ENCODE data around the gene TRPV5.

TRPV5 gene

GRCh38 chr7:142942746-142943145 lies 9.2 kb upstream of the TRPV5 start:
- POLR2A ChIA-PET = no interaction called here
- H3K4me3 ChIP-seq (ENCODE audit: low read depth, low read length) = no peak overlapping the region
- no peak for TF ChIP-seq CTCF (IDR thresholded peaks at IDR 0.05; ENCODE audit: insufficient read depth, low read length, missing control alignments)
- CTCF ChIA-PET = no interaction called here
- no peak for DNase-seq (ENCODE audit: low read depth, low spot score)

GRCh38 chr7:142941541-142941940 lies 8.0 kb upstream of the TRPV5 start:
- DNase-seq (ENCODE audit: low read depth, low spot score) = no peak
- POLR2A ChIA-PET = no interaction called here
- no peak overlapping the region for H3K4me3 ChIP-seq (ENCODE audit: low read depth, low read length)
- CTCF ChIA-PET = no interaction called here
- TF ChIP-seq CTCF (IDR thresholded peaks at IDR 0.05; ENCODE audit: insufficient read depth, low read length, missing control alignments) = no peak

- no peak for TF ChIP-seq CTCF (IDR thresholded peaks at IDR 0.05; ENCODE audit: insufficient read depth, low read length, missing control alignments)
- CTCF ChIA-PET = no interaction called here
- DNase-seq (ENCODE audit: low read depth, low spot score) = no peak
- POLR2A ChIA-PET = no interaction called here
- no peak overlapping the region for H3K4me3 ChIP-seq (ENCODE audit: low read depth, low read length)
Observed at GRCh38 chr7:142940966-142941535, 7.5 kb upstream of the TRPV5 start.

GRCh38 chr7:142939226-142939910 lies 5.8 kb upstream of the TRPV5 start, which contains the start of gene LLCFC1:
Gene LLCFC1 (plus strand): TSS chr7:142939484. CDS start chr7:142939622, 138 bp downstream.
- DNase-seq (ENCODE audit: low read depth, low spot score) = no peak
- ChIA-PET CTCF (no interaction called here), POLR2A (no interaction called here)
- TF ChIP-seq CTCF (IDR thresholded peaks at IDR 0.05; ENCODE audit: insufficient read depth, low read length, missing control alignments) = no peak
- no peak within 1 kb of the TSS for H3K4me3 ChIP-seq (ENCODE audit: low read depth, low read length)

- ChIA-PET POLR2A (no interaction called here), CTCF (no interaction called here)
- no peak for DNase-seq (ENCODE audit: low read depth, low spot score)
Observed at GRCh38 chr7:142938611-142939010, 5.1 kb upstream of the TRPV5 start.

More at GRCh38 chr7:142938611-142939010, 5.1 kb upstream of the TRPV5 start:
- TF ChIP-seq CTCF (IDR thresholded peaks at IDR 0.05; ENCODE audit: insufficient read depth, low read length, missing control alignments) = no peak
- no peak overlapping the region for H3K4me3 ChIP-seq (ENCODE audit: low read depth, low read length)

All from AG04449 (cell line).